Naive thymus-derived CD4-positive, alpha-beta T cell (primary cell): Measurements from ENCODE around the gene CD244. TPM values are rescaled to one million over a fixed set of nuclear protein-coding genes. Genes with fewer than 3 reads are reported as not detected.
A peak's percentile ranks its signal among the peaks of the same experiment; 100 is the strongest.

Experiments
- ATAC-seq: fragments of 150-1000 bp; cut with Tn5 transposase; 2 replicates; pipeline ENCODE4 v1.10.0; 2021; ENCODE audit warnings: mild to moderate bottlenecking, moderate library complexity
- CTCF ChIA-PET: fragments of 350-600 bp; sonication (Branson Sonifier 250); formaldehyde crosslinking; loops from one replicate; lab custom pipeline; 2021; ENCODE audit warnings: antibody characterized with exemption; lab: Charles Lee
- POLR2A ChIA-PET: fragments of 350-600 bp; sonication (Branson Sonifier 250); formaldehyde crosslinking; loops from one replicate; lab custom pipeline; 2021; ENCODE audit warnings: antibody characterized with exemption, inconsistent platforms; lab: Charles Lee
- DNase-seq, 9 donors: peaks; one replicate each; pipeline versions ENCODE4 v3.0.0 to v3.0.0-alpha.2; 2020 to 2022; ENCODE audit warnings: mixed read lengths in 1 of 9
- H3K27ac ChIP-seq: one replicate; pipeline ENCODE4 v1.7.0; 2013; ENCODE audit warnings: mild to moderate bottlenecking, low read depth, low read length, moderate library complexity
- H3K27me3 ChIP-seq, 2 donors: one replicate each; pipeline ENCODE4 v1.7.0; 2013; ENCODE audit warnings: low read length in 2 of 2, mild to moderate bottlenecking in 2 of 2, moderate library complexity in 2 of 2; ENCODE audit not compliant: control insufficient read depth in 2 of 2, insufficient read depth in 2 of 2
- H3K36me3 ChIP-seq, 3 experiments: 1 replicate in 2 of 3; 2 replicates in 1 of 3; pipeline ENCODE4 v1.7.0; 2013; ENCODE audit warnings: low read length in 3 of 3, mild to moderate bottlenecking in 3 of 3, moderate library complexity in 1 of 3; ENCODE audit not compliant: insufficient read depth in 3 of 3, control insufficient read depth in 2 of 3
- H3K4me1 ChIP-seq, 2 donors: one replicate each; pipeline ENCODE4 v1.7.0; 2013; ENCODE audit warnings: low read length in 2 of 2, mild to moderate bottlenecking in 2 of 2, moderate library complexity in 1 of 2; ENCODE audit not compliant: control insufficient read depth in 2 of 2, insufficient read depth in 2 of 2
- H3K4me3 ChIP-seq: 2 replicates; pipeline ENCODE4 v1.7.0; 2013; ENCODE audit warnings: mild to moderate bottlenecking, low read length
- H3K9me3 ChIP-seq, 3 experiments: 1 replicate in 2 of 3; 2 replicates in 1 of 3; pipeline ENCODE4 v1.7.0; 2013; ENCODE audit warnings: low read length in 3 of 3; ENCODE audit not compliant: control insufficient read depth in 2 of 3
- H3K27ac Mint-ChIP-seq, 9 donors: one replicate each; pipeline ENCODE4 v1.8.0; 2020 to 2022; ENCODE audit warnings: mixed read lengths in 9 of 9, mild to moderate bottlenecking in 8 of 9, moderate library complexity in 5 of 9, inconsistent platforms in 2 of 9
- H3K27me3 Mint-ChIP-seq, 5 donors: one replicate each; pipeline ENCODE4 v1.8.0; 2021 to 2022; ENCODE audit warnings: mixed read lengths in 5 of 5, mild to moderate bottlenecking in 1 of 5
- H3K36me3 Mint-ChIP-seq, 5 donors: one replicate each; pipeline ENCODE4 v1.8.0; 2020 to 2022; ENCODE audit warnings: mixed read lengths in 5 of 5, mild to moderate bottlenecking in 3 of 5, inconsistent platforms in 1 of 5
- H3K4me1 Mint-ChIP-seq, 7 donors: one replicate each; pipeline ENCODE4 v1.8.0; 2020 to 2022; ENCODE audit warnings: mixed read lengths in 7 of 7, mild to moderate bottlenecking in 3 of 7, inconsistent platforms in 1 of 7
- H3K4me3 Mint-ChIP-seq, 10 donors: one replicate each; pipeline ENCODE4 v1.8.0; 2020 to 2022; ENCODE audit warnings: mild to moderate bottlenecking in 10 of 10, mixed read lengths in 10 of 10, moderate library complexity in 6 of 10, inconsistent platforms in 2 of 10
- H3K9me3 Mint-ChIP-seq, 11 donors: one replicate each; pipeline ENCODE4 v1.8.0; 2020 to 2022; ENCODE audit warnings: mixed read lengths in 11 of 11, mild to moderate bottlenecking in 4 of 11, inconsistent platforms in 1 of 11, moderate library complexity in 1 of 11
- intact Hi-C, 2 donors: fragments of 100-400 bp; cut with micrococcal nuclease; formaldehyde crosslinking; loops; one replicate each; pipeline ENCODE4 v1.15.1; 2023
- polyA plus RNA-seq, 2 donors: library from polyadenylated mRNA; unstranded; fragments of 300-500 nt; fragmentation: Illumina TruSeq; gene quantifications; one replicate each; pipeline ENCODE4 v1.2.3, GENCODE V29; 2021
- total RNA-seq, 6 experiments: library from RNA in 5 of 6; stranded (reverse) in 5 of 6; gene quantifications; 1 replicate in 5 of 6; 2 replicates in 1 of 6; pipeline ENCODE4 v1.2.3 and lab custom pipeline; 2021 to 2026

CD244 gene
- total and polyA plus RNA-seq, 7 experiments from 2014 or later: 0.27 to 33.6 (median 3.9) TPM

DNA sequence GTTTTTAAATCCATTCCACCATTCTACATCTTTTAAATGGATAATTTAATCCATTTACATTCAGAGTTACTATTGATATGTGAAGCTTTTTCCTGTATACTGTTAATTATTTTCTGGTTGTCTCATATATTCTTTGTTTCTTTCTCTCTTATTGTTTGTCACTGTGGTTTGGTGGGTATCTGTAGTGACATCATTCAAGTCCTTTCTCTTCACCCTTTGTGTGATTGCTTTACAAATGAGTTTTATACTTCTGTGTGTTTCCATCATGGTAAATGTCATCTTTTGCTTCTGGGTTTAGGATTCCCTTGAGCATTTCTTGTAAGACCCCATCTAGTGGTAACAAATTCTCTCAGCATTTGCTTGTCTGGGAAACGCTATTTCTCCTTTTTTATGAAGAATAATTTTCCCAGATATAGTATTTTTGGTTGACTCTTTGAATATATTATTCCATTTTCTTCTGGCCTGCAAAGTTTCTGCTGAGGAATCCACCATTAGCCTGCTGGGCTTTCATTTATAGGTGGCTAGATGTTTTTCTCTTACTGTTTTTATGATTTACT is 56.5 kb downstream of the CD244 start:
- Histone ChIP-seq H3K4me3 (no peak overlapping the region), H3K9me3 (peaks cover 0 to 9% (median 0%) of the 10 kb centered on the region in 3 experiments), H3K4me1 (peaks cover 38 to 48% of the 10 kb centered on the region in 2 donors), H3K27ac (no peak overlapping the region), H3K36me3 (peaks cover 4 to 57% (median 16%) of the 10 kb centered on the region in 3 experiments), H3K27me3 (no peaks in the 10 kb centered on the region)
- ChIA-PET POLR2A (interaction anchor here (0.9 to 3.7 kb wide), 3 partner anchors 7 to 11 kb away, joined by 3 to 14 read pairs (median 3); partner anchors contain the start of gene LY9), CTCF (interaction anchor here (1.1 to 4.8 kb wide), 3 partner anchors 9 to 31 kb away, joined by 3 to 24 read pairs (median 4); partner anchors contain the start of gene LY9)
- no peak for ATAC-seq
- Mint-ChIP-seq H3K36me3 (peaks cover 25 to 84% (median 68%) of the 10 kb centered on the region in 5 donors), H3K27ac (peak overlapping the region in 8 of 9 donors; percentile 18 to 90 (median 68)), H3K9me3 (peaks cover 6 to 24% (median 16%) of the 10 kb centered on the region in 11 donors), H3K4me3 (peak overlapping the region in 8 of 10 donors; percentile 33 to 78 (median 66)), H3K4me1 (peaks cover 9 to 92% (median 87%) of the 10 kb centered on the region in 7 donors), H3K27me3 (peaks cover 0 to 27% (median 0%) of the 10 kb centered on the region in 5 donors)
- intact Hi-C loops: no loop called here
- DNase-seq: peak in 1 of 9 donors; percentile 20

DNA sequence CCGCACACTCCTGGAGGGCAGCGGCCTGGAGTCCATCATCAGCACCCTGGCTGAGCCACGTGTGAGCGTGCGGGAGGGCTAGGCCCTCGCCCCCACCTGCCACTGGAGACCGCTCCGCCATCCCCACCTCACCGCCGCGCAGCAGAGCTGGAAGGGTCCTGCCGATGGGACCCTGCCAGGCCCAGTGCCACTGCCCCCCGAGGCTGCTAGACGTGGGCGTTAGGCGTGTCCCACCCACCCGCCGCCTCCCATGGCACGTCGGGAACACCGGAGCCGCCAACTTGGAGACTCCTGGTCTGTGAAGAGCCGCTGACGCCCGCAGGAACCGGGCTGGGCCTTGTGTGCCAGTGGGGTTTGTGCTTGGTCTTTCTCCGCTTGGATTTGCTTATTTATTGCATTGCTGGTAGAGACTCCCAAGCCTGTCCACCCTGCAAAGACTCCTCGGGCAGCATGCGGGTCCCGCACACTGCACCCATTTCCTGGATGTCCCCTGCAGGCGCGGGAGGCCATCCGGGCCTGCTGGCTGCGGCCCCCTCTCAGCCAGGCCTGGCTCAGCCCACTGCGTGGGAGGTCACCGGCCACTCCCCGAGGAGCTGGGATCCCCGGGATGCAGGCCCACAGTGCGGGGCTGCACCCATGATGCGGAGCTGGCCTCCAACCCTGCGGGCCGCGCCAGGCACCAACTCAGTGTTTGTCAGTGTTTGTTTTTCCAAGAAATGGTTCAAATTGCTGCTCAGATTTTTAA is 60.7 kb downstream of the CD244 start:
- Histone ChIP-seq H3K4me1 (peaks cover 35 to 48% of the 10 kb centered on the region in 2 donors), H3K9me3 (peaks cover 0 to 3% (median 0%) of the 10 kb centered on the region in 3 experiments), H3K4me3 (peak overlapping the region; percentile 66), H3K36me3 (peaks cover 0 to 28% (median 11%) of the 10 kb centered on the region in 3 experiments), H3K27me3 (no peaks in the 10 kb centered on the region), H3K27ac (peak overlapping the region; percentile 83)
- Mint-ChIP-seq H3K27ac (peak overlapping the region in 6 of 9 donors; percentile 58 to 99 (median 99)), H3K27me3 (peaks cover 0 to 31% (median 0%) of the 10 kb centered on the region in 5 donors), H3K4me3 (peak overlapping the region in 7 of 10 donors; percentile 94 to 99 (median 98)), H3K4me1 (peaks cover 49 to 93% (median 79%) of the 10 kb centered on the region in 7 donors), H3K36me3 (peaks cover 25 to 74% (median 69%) of the 10 kb centered on the region in 5 donors), H3K9me3 (peaks cover 3 to 19% (median 13%) of the 10 kb centered on the region in 11 donors)
- ATAC-seq (no peak), DNase-seq (no peak)
- POLR2A ChIA-PET: interaction anchor here (0.6 to 4.4 kb wide), 2 partner anchors 13 to 25 kb away, joined by 3 to 19 read pairs; no protein-coding TSS in a partner anchor
- intact Hi-C loops: no loop called here
- CTCF ChIA-PET: interaction anchor here (0.6 to 1.5 kb wide), 3 partner anchors 17 to 86 kb away, joined by 3 to 4 read pairs (median 4); no protein-coding TSS in a partner anchor

DNA sequence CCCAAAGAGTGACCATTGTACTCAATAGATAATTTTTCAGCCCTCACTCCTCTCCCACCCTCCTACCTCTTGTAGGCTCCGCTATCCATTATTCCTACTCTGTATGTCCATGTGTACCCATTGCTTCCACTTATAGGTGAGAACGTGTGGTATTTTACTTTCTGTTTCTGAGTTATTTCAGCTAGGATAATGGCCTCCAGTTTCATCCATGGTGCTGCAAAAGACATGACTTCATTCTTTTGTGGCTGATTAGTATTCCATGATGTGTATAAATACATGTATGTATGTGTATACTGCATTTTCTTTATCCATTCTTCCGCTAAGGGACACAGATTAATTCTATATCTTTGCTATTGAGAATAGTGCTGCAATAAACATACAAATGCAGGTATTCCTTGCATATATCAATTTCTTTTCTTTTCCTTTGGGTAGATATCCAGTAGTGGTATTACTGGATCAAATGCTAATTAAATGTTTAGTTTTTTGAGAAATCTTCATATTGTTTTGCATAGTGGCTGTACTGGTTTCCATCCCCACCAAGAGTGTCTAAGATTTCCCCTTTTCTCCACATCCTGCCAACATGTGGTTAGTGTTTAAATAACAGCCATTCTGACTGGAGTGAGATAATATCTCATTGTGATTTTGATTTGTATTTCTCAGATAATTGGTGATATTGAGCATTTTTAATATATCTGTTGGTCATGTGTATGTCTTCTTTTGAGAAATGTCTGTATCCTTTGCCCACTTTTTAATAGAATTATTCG is 61.9 kb downstream of the CD244 start:
- no peaks in the 10 kb centered on the region for H3K9me3 ChIP-seq
- Mint-ChIP-seq H3K9me3 (peaks cover 0 to 11% (median 4%) of the 10 kb centered on the region in 11 donors), H3K36me3 (peaks cover 15 to 62% (median 57%) of the 10 kb centered on the region in 5 donors), H3K4me3 (peak overlapping the region; percentile 75 to 99 (median 98)), H3K27ac (peak overlapping the region; percentile 67 to 99 (median 99)), H3K27me3 (peaks cover 0 to 27% (median 0%) of the 10 kb centered on the region in 5 donors), H3K4me1 (peaks cover 47 to 89% (median 69%) of the 10 kb centered on the region in 7 donors)
- CTCF ChIA-PET: interaction anchor here (0.9 to 3.2 kb wide), 3 partner anchors 23 to 37 kb away, joined by 3 to 18 read pairs (median 4); no protein-coding TSS in a partner anchor
- H3K27me3 ChIP-seq: no peaks in the 10 kb centered on the region
- POLR2A ChIA-PET: interaction anchor here (0.6 to 4.4 kb wide), 5 partner anchors 14 to 112 kb away, joined by 3 to 19 read pairs (median 3); no protein-coding TSS in a partner anchor
- peak overlapping the region; percentile 66 for H3K4me3 ChIP-seq
- DNase-seq: peak in 6 of 9 donors; percentile 27 to 59 (median 45)
- intact Hi-C loops: no loop called here
- H3K36me3 ChIP-seq: peaks cover 0 to 21% (median 11%) of the 10 kb centered on the region in 3 experiments
- peak; percentile 50 for ATAC-seq
- peak overlapping the region; percentile 83 for H3K27ac ChIP-seq
- peaks cover 35 to 41% of the 10 kb centered on the region in 2 donors for H3K4me1 ChIP-seq

DNA sequence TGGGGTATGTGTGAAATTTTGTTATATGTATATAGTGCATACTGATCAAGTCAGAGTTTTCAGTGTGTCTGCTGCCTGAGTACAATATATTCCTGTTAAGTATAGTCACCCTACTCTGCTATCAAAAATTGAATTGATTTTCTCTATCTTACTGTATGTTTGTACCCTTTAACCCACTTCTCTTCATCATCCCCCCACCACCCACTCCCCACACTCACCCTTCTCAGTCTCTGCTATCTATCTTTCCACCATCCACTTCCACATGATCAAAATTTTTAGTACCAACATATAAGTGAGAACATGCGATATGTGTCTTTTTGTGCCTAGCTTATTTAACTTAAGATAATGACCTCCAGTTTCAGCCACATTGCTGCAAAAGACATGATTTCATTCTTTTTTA is 62.5 kb downstream of the CD244 start:
- peak overlapping the region; percentile 75 to 99 (median 98) for H3K4me3 Mint-ChIP-seq
- Histone ChIP-seq H3K36me3 (peaks cover 0 to 21% (median 11%) of the 10 kb centered on the region in 3 experiments), H3K4me3 (peak overlapping the region; percentile 66), H3K4me1 (peaks cover 41 to 43% of the 10 kb centered on the region in 2 donors), H3K27me3 (no peaks in the 10 kb centered on the region), H3K27ac (peak overlapping the region; percentile 83), H3K9me3 (no peaks in the 10 kb centered on the region)
- H3K27ac Mint-ChIP-seq: peak overlapping the region; percentile 58 to 99 (median 99)
- CTCF ChIA-PET: interaction anchor here (0.8 to 3.2 kb wide), 6 partner anchors 23 to 371 kb away, joined by 3 to 18 read pairs (median 4); no protein-coding TSS in a partner anchor
- peaks cover 0 to 27% (median 0%) of the 10 kb centered on the region in 5 donors for H3K27me3 Mint-ChIP-seq
- no peak for DNase-seq
- intact Hi-C loops: no loop called here
- no peak for ATAC-seq
- H3K9me3 Mint-ChIP-seq: peaks cover 0 to 8% (median 0%) of the 10 kb centered on the region in 11 donors
- peaks cover 13 to 56% (median 50%) of the 10 kb centered on the region in 5 donors for H3K36me3 Mint-ChIP-seq
- POLR2A ChIA-PET: interaction anchor here (0.9 to 4.4 kb wide), 5 partner anchors 8 to 37 kb away, joined by 3 to 19 read pairs (median 5); no protein-coding TSS in a partner anchor
- H3K4me1 Mint-ChIP-seq: peaks cover 50 to 89% (median 69%) of the 10 kb centered on the region in 7 donors

DNA sequence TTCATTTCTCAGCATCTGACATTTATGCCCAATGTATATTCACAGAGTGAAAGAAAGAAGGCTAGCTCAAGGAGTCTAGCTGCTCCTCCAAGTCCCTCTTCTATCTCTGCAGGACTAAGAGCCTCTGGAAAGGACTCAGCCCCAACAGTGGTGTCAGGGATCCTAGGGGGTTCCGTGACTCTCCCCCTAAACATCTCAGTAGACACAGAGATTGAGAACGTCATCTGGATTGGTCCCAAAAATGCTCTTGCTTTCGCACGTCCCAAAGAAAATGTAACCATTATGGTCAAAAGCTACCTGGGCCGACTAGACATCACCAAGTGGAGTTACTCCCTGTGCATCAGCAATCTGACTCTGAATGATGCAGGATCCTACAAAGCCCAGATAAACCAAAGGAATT is 63.0 kb downstream of the CD244 start:
- no peak for DNase-seq
- no peak for ATAC-seq
- Histone ChIP-seq H3K9me3 (no peaks in the 10 kb centered on the region), H3K4me1 (peaks cover 43 to 44% of the 10 kb centered on the region in 2 donors), H3K27ac (peak overlapping the region; percentile 83), H3K36me3 (peaks cover 0 to 21% (median 11%) of the 10 kb centered on the region in 3 experiments), H3K27me3 (no peaks in the 10 kb centered on the region), H3K4me3 (peak overlapping the region; percentile 66)
- peaks cover 13 to 51% (median 45%) of the 10 kb centered on the region in 5 donors for H3K36me3 Mint-ChIP-seq
- H3K27me3 Mint-ChIP-seq: peaks cover 0 to 27% (median 0%) of the 10 kb centered on the region in 5 donors
- ChIA-PET POLR2A (interaction anchor here (0.7 to 4.4 kb wide), 7 partner anchors 8 to 67 kb away, joined by 3 to 19 read pairs (median 4); no protein-coding TSS in a partner anchor), CTCF (interaction anchor here (0.5 to 5.7 kb wide), 8 partner anchors 23 to 371 kb away, joined by 3 to 43 read pairs (median 6); no protein-coding TSS in a partner anchor)
- H3K4me1 Mint-ChIP-seq: peaks cover 50 to 89% (median 69%) of the 10 kb centered on the region in 7 donors
- intact Hi-C loops: loop anchor here in 1 of 2 donors (2.0 to 5.0 kb wide), 3 partner anchors 171 to 318 kb away; partner anchors contain the start of genes NIT1 and PFDN2
- peak overlapping the region; percentile 75 to 99 (median 98) for H3K4me3 Mint-ChIP-seq
- peaks cover 0 to 6% (median 0%) of the 10 kb centered on the region in 11 donors for H3K9me3 Mint-ChIP-seq
- peak overlapping the region; percentile 58 to 99 (median 99) for H3K27ac Mint-ChIP-seq
